PC-9 (cell line): ENCODE data around the gene NHLRC1.

Experiments used
- CTCF ChIP-seq: fragments of 200-600 bp; sonication (generic); conservative IDR thresholded peaks from 2 replicates; pipeline ENCODE4 v1.6.1; 2017; ENCODE audit warnings: mixed run types, antibody characterized with exemption, mild to moderate bottlenecking, moderate library complexity
- EZH2 ChIP-seq: fragments of 200-600 bp; sonication (generic); IDR thresholded peaks from 2 replicates; pipeline ENCODE4 v1.8.0; 2017; ENCODE audit warnings: antibody characterized with exemption, low read depth

- TF ChIP-seq CTCF (no peak), EZH2 (no peak)
Observed at GRCh38 chr6:18126121-18126520, 3.6 kb upstream of the NHLRC1 start.
